Measurements from ENCODE around the gene SLX4IP.
A peak's percentile ranks its signal among the peaks of the same experiment; 100 is the strongest.

Gene SLX4IP

DNA sequence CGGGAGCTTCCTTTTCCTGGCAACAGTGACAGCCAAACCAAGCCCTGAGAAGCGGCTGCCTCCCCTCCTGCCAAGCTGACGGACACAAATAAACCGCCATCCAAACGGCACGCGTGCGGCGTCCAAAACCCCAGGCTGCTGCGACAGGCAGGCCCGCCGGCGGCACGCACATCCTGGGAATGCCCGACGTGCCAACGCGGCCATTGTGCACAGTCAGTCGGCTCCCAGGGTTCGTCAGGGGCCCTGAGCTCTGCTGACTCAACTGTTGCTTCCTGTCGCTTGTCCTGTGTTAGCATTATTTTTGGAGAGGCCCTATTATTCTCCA, 231.9 kb downstream of the SLX4IP start:
- TF ChIP-seq, protein P1, sequence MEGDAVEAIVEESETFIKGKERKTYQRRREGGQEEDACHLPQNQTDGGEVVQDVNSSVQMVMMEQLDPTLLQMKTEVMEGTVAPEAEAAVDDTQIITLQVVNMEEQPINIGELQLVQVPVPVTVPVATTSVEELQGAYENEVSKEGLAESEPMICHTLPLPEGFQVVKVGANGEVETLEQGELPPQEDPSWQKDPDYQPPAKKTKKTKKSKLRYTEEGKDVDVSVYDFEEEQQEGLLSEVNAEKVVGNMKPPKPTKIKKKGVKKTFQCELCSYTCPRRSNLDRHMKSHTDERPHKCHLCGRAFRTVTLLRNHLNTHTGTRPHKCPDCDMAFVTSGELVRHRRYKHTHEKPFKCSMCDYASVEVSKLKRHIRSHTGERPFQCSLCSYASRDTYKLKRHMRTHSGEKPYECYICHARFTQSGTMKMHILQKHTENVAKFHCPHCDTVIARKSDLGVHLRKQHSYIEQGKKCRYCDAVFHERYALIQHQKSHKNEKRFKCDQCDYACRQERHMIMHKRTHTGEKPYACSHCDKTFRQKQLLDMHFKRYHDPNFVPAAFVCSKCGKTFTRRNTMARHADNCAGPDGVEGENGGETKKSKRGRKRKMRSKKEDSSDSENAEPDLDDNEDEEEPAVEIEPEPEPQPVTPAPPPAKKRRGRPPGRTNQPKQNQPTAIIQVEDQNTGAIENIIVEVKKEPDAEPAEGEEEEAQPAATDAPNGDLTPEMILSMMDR (IDR thresholded peaks at IDR 0.05; ENCODE audit: insufficient read depth, low read depth, low read length, missing control alignments): no peak
- H3K4me3 ChIP-seq (ENCODE audit: low read length): peak overlapping the region; percentile 33
- peak; percentile 65 for DNase-seq (ENCODE audit: low read depth)

DNA sequence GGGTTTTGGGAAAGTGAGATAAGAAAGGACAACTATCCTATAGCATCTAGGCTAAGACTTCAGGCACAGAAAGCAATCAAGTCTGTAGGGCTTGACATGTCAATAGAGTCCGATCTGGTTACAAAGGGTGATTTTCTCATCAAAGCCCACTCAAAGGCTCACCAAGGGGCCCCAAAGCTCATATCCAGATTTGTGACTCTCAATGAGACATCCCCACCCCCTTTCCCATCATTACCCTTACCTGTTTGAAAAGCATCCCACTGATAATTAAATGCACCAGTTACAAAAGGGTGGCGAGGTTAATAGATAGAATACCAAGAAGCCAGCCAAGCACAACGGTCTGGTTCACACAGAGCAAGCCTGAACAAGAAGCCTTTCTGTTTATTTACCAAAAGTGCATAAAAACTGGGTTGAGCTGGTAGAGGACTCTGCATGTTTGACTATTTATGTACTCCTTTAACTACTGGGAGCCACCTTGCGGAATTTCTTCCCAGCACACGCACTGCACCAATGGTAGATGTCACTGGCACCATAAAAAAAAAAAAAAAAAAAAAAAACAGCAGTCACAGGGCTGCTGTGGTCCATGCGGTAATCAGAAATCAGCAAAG, 232.6 kb downstream of the SLX4IP start:
- TF ChIP-seq, protein P1 (IDR thresholded peaks at IDR 0.05; ENCODE audit: insufficient read depth, low read depth, low read length, missing control alignments): peak; percentile 59
- peak overlapping the region; percentile 33 for H3K4me3 ChIP-seq (ENCODE audit: low read length)
- peak; percentile 79 for DNase-seq (ENCODE audit: low read depth)

DNA sequence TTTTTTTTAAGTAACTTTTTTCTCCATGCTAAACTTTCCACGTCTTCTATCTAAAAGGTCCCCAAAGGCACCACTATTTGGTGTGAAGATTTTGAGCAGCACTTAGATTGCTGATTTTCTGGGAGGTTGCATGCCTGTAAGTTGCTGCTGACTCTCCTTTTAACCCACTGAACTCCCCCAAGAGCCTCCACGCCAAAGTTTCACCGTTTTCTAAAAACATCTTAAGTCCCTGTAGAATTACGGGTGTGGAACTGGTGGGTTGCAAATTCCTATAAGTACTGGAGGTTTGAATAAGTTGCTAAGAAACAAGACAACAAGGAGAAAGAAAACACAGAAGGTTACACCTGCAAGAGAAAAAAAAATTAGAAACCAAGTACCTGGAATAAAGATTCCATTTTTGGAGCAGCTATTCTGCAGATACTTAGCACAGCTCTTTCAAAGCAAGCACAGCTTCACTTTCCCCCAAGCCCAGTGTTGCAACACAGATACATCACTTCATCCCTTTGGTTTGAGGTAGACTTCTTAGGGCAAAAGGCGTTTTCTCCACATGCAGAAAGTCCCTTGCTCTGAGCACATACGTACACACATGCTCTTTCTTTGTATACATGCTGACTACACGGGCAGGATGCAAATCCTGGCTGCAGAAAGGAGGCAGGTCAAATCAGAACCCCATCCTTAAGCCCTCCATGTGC, 233.7 kb downstream of the SLX4IP start:
- TF ChIP-seq, protein P1 (IDR thresholded peaks at IDR 0.05; ENCODE audit: insufficient read depth, low read depth, low read length, missing control alignments): no peak
- peak; percentile 37 for DNase-seq (ENCODE audit: low read depth)
- peak overlapping the region; percentile 18 for H3K4me3 ChIP-seq (ENCODE audit: low read length)

DNA sequence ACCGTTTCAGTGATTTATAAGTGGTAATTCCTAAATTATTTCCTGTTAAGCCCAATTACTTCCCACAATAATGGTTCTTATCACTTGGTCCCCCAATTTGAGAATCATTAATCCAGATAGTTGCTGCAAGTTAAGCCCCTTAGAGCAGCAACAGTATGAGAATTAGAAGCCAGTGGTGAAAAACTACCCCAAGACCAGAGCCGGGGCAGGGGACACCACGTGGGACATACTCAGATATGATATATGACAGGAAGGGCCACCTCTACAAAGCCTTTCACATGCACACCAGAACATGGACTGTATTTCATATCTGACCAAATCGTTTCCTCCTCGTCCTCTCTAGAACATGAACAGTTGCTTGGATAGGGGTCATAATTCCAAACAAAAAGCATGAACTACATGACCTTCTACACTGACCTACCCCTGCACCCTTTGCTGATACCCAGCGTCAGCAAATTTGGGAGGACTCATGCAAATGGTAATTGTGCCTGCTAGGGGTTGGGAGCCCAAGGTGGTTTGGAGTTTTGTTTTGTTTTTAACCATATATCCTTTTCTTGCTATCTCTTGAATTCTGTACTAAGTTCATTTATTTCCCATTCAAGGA, 234.8 kb downstream of the SLX4IP start:
- DNase-seq (ENCODE audit: low read depth): no peak
- peak overlapping the region; percentile 98 for H3K4me3 ChIP-seq (ENCODE audit: low read length)

DNA sequence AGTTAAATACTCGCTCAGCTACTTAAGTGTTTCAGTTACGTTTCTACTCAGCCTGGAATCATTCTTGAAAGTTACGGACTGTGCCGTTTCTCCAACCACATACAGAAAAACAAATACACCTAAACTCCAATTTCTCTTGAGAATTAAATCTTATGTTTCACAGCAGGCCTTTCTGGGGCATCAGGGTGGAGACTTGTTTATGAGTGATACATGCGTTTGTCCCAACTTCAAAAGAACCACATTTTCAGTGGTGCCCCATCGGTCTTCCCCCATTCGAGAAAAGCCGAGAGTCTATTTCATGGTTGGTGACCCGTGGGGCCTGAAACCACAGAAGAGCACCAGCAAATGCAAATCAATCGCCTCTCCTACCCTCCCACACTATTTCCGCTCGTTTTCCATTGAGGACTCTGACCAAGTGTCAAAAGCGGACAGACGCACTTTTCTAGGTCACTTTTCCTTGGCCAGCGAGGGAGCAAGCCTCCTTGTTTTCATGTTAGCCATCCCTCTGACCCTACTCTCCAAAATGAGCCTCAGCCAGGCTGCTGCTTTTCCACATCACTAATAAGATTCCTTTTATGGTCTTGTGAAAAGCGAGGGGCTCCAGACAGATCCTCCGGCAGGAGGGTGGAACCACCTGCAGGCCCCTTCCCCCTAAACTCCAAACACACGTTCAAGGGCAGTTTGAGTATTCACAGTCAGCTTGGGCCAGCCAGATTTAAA, 235.6 kb downstream of the SLX4IP start:
- peak overlapping the region; percentile 98 for H3K4me3 ChIP-seq (ENCODE audit: low read length)
- TF ChIP-seq, protein P1 (IDR thresholded peaks at IDR 0.05; ENCODE audit: insufficient read depth, low read depth, low read length, missing control alignments): no peak
- no peak for DNase-seq (ENCODE audit: low read depth)

More for the DNA sequence above, 234.8 kb downstream of the SLX4IP start:
- TF ChIP-seq, protein P1 (IDR thresholded peaks at IDR 0.05; ENCODE audit: insufficient read depth, low read depth, low read length, missing control alignments): no peak

DNA sequence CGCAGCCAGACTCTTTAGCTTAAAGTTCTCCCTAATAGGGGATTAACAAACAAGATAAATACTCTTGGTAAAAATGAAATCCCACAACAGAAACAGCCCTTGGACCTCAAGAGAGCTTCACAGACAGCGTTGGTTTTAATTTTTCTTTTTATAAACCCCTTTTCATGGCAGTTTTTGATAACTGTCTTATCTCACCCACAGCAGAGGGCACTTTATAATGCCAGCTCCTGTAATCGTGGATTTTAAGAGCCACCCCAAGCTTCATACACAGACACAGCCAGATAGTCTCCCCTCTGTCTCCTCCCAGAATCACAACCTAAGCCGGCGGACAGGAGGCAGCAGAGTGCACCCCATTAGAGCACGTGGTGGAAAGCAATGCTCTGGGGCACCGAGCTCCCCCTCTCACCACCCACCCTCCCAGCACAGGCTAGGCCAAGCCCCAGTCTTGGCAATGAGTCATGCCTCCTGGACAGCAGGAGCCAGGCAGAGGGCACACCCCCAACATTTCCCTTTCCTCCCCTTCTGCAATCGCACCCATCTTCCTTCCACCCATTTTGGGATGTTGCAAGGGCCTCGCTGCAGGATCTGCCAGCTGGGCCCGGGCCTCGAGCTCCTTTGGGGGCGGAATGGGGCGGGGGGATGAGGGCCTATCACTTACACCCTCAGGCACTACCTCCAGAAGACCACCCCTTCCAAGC, 236.3 kb downstream of the SLX4IP start:
- TF ChIP-seq, protein P1 (IDR thresholded peaks at IDR 0.05; ENCODE audit: insufficient read depth, low read depth, low read length, missing control alignments): peak; percentile 79
- peak; percentile 92 for DNase-seq (ENCODE audit: low read depth)
- H3K4me3 ChIP-seq (ENCODE audit: low read length): peak overlapping the region; percentile 98
